Activated CD4-positive, alpha-beta T cell treated with anti-CD3 and anti-CD28 coated beads for 36 hours (primary cell): ENCODE measurements around the gene CASP1. TPM values are rescaled to one million over a fixed set of nuclear protein-coding genes. Genes with fewer than 3 reads are reported as not detected.
"Not testable (repeated sequence)": the region's sequence is repeated elsewhere in the genome, so short reads cannot be mapped to it uniquely, and the experiment has no call there.

Experiments used
- ATAC-seq: fragments of 200-7000 bp; cut with Tn5 transposase; one replicate; pipeline ENCODE4 v1.10.0; 2021; ENCODE audit warnings: mild to moderate bottlenecking, moderate library complexity
- CTCF ChIA-PET: fragments of 350-600 bp; sonication (Branson Sonifier 250); formaldehyde crosslinking; loops from one replicate; lab custom pipeline; 2021; ENCODE audit warnings: antibody characterized with exemption; lab: Charles Lee
- POLR2A ChIA-PET: fragments of 350-600 bp; sonication (Branson Sonifier 250); formaldehyde crosslinking; loops from one replicate; lab custom pipeline; 2021; ENCODE audit warnings: antibody characterized with exemption, inconsistent platforms; lab: Charles Lee
- DNase-seq: peaks from one replicate; pipeline ENCODE4 v3.0.0-alpha.2; 2020
- H3K27ac Mint-ChIP-seq: one replicate; pipeline ENCODE4 v1.8.0; 2021; ENCODE audit warnings: mixed read lengths
- H3K27me3 Mint-ChIP-seq: one replicate; pipeline ENCODE4 v1.8.0; 2021; ENCODE audit warnings: mixed read lengths
- H3K36me3 Mint-ChIP-seq: one replicate; pipeline ENCODE4 v1.8.0; 2021; ENCODE audit warnings: low read depth, mixed read lengths
- H3K4me1 Mint-ChIP-seq: one replicate; pipeline ENCODE4 v1.8.0; 2021; ENCODE audit warnings: mixed read lengths
- H3K4me3 Mint-ChIP-seq: one replicate; pipeline ENCODE4 v1.8.0; 2021; ENCODE audit warnings: mild to moderate bottlenecking, moderate library complexity, mixed read lengths
- H3K9me3 Mint-ChIP-seq: one replicate; pipeline ENCODE4 v1.8.0; 2021; ENCODE audit warnings: low read depth, mixed read lengths
- intact Hi-C, 2 experiments: fragments of 100-400 bp; cut with DNase I in 1 of 2; cut with micrococcal nuclease in 1 of 2; formaldehyde crosslinking; loops; one replicate each; pipeline versions ENCODE4 v1.14.2 to v1.15.1; 2022 to 2024; cut with DNase I, micrococcal nuclease
- total RNA-seq, 2 experiments: library from RNA; stranded (reverse); gene quantifications; one replicate each; pipeline ENCODE4 v1.2.3, GENCODE V29; 2021

Gene CASP1
- total RNA-seq, 2 experiments from 2014 or later: 23.7 to 33.4 TPM

DNA sequence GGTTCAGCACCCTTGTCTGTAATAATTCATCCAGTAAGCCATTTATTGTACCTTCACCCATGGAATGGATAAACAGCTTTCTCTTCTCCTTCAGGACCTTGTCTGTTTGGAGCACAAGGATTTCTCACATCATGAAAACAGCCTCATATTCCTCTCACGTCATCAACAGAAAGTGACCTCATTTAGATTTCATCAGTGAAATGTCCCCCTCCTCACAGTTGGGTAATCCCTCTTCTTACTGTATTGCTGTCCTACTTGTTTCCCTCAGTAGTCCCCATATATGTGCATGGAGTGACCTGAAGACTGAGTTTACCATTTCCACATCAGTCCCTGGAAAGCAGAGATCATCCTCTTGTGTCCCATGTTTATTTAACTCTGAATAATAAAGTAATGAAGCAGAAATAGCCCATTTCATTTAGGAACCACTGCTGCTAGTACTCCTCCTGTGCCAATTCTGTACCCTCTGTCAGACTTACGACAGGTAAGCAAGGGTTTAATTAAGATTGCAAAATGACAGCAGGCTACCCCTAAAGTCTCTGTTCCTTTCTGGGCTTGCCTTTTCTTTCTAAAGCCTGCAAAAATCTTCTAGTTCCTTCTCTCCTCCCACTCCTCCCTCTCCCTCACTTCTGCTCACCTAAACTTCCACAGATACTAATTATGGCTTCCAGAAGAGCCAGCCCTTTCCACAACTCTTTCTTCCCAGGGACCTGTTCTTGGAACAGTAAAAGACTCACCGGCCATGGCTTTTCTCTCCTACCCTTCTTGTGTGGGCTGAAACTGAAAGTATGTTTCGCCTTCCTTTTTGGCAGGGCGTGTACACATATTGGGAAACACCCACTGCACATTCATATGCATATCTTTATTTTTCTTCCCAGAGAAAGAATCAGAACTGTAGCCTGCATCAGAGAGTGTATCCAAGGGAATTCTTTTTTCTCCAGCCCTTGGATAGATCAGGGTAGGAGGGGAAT is 9.9 kb upstream of the CASP1 start, which contains the start of gene CARD16:
Gene CARD16, minus strand, starts transcription at position 779 of the 968 bp plus-strand sequence. Its CDS starts 38 bp downstream, at position 741.
- H3K9me3 Mint-ChIP-seq, H3K27me3 Mint-ChIP-seq, POLR2A ChIA-PET, H3K36me3 Mint-ChIP-seq: not testable (repeated sequence)
- ATAC-seq (peak; percentile 92), DNase-seq (peak; percentile 51)
- Mint-ChIP-seq H3K4me1 (peaks cover 45% of the 10 kb centered on the region), H3K4me3 (peak within 1 kb of the TSS; percentile 72), H3K27ac (peak within 1 kb of the TSS; percentile 94)
- CTCF ChIA-PET: interaction anchor here (0.7 kb wide), 1 partner anchor 14 kb away, joined by 3 read pairs; no protein-coding TSS in a partner anchor
- intact Hi-C loops: loop anchor here (1.0 to 5.0 kb wide), 3 partner anchors 10 to 977 kb away; partner anchors contain the start of genes CASP1 (in 1 of the 2), CASP4 (in 1 of the 2) and MSANTD4 (in 1 of the 2)

DNA sequence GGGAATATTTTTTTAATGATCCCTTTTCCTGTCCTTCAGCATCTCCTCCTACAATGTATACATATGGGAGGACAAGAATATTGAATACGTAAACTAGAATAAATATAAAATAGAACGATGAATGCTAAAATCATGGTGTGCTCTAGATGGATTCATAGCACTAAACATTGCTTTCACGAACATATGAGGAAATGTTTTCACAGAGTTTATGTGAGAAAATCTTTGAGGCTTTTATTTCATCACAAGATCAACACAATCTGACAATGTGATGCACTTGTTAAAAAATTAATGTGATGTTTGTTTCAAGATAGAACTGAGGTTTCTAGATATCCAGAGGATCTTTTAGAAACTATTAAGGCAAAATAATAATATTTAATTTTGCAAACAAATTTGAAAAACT is 7.2 kb upstream of the CASP1 start:
- ChIA-PET CTCF (no interaction called here), POLR2A (no interaction called here)
- intact Hi-C loops: no loop called here
- DNase-seq (no peak), ATAC-seq (no peak)
- Mint-ChIP-seq H3K9me3 (no peaks in the 10 kb centered on the region), H3K4me3 (no peak overlapping the region), H3K4me1 (peaks cover 48% of the 10 kb centered on the region), H3K36me3 (peaks cover 17% of the 10 kb centered on the region), H3K27me3 (no peaks in the 10 kb centered on the region), H3K27ac (no peak overlapping the region)

DNA sequence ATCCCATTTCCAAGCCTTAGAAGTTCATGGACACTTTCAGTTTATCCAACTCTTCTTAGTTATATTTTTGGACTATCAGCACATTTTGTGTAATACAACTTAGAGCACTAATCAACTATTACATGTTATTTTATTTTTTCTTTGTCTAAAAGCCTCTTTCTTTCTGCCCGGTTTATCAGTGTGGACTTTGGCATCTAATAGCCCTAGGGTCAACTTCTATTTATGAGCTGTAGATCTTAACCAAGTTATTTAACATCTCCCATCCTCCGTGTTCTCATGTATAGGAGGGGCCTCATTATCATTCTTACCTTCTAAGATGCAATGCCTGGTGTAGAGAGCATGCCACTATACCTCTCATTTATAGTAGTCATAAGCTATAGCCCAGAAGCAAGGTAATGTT is 5.8 kb upstream of the CASP1 start:
- H3K4me3 Mint-ChIP-seq: no peak overlapping the region
- H3K27ac Mint-ChIP-seq: no peak overlapping the region
- POLR2A ChIA-PET: no interaction called here
- CTCF ChIA-PET: no interaction called here
- DNase-seq: no peak
- no peak for ATAC-seq
- peaks cover 43% of the 10 kb centered on the region for H3K4me1 Mint-ChIP-seq
- H3K9me3 Mint-ChIP-seq: no peaks in the 10 kb centered on the region
- H3K36me3 Mint-ChIP-seq: peaks cover 17% of the 10 kb centered on the region
- intact Hi-C loops: no loop called here
- H3K27me3 Mint-ChIP-seq: no peaks in the 10 kb centered on the region

DNA sequence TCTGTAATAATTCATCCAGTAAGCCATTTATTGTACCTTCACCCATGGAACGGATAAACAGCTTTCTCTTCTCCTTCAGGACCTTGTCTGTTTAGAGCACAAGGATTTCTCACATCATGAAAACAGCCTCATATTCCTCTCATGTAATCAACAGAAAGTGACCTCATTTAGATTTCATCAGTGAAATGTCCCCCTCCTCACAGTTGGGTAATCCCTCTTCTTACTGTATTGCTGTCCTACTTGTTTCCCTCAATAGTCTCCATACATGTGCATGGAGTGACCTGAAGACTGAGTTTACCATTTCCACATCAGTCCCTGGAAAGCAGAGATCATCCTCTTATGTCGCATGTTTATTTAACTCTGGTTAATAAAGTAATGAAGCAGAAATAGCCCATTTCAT is 556 bp downstream of the CASP1 start:
- POLR2A ChIA-PET, H3K9me3 Mint-ChIP-seq, H3K27me3 Mint-ChIP-seq, DNase-seq, intact Hi-C loops: not testable (repeated sequence)
- Mint-ChIP-seq H3K27ac (peak overlapping the region; percentile 95), H3K4me1 (peaks cover 51% of the 10 kb centered on the region), H3K4me3 (peak overlapping the region; percentile 75), H3K36me3 (peaks cover 26% of the 10 kb centered on the region)
- ATAC-seq: peak; percentile 20
- CTCF ChIA-PET: interaction anchor here (0.6 kb wide), 1 partner anchor 87 kb away, joined by 3 read pairs; no protein-coding TSS in a partner anchor

DNA sequence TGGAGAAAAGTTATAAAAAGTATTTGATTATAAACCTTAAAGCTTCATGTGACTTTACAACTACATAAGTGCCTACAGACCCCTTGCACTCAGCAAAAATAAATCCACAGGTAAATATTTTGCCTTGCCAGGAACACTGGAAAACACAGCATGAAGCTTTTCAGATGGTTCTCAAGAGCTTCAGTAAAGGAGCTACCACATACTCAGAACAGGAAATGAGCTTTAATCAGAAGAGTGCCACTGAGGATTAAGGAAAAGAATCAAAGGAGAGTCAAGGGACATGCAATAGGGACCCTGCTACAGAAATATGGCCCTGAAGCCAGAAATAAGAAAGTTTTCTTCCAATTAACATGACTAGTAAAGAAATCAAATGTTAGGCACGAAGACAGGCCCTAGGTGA is 1.2 kb downstream of the CASP1 start:
- peaks cover 30% of the 10 kb centered on the region for H3K36me3 Mint-ChIP-seq
- intact Hi-C loops: no loop called here
- ChIA-PET POLR2A (no interaction called here), CTCF (interaction anchor here (0.6 to 0.7 kb wide), 2 partner anchors 87 to 152 kb away, joined by 3 read pairs; no protein-coding TSS in a partner anchor)
- H3K27me3 Mint-ChIP-seq: no peaks in the 10 kb centered on the region
- H3K4me1 Mint-ChIP-seq: peaks cover 52% of the 10 kb centered on the region
- H3K27ac Mint-ChIP-seq: peak overlapping the region; percentile 95
- ATAC-seq: peak; percentile 49
- H3K4me3 Mint-ChIP-seq: peak overlapping the region; percentile 75
- DNase-seq: no peak
- H3K9me3 Mint-ChIP-seq: no peaks in the 10 kb centered on the region

- peak overlapping the region; percentile 75 for H3K4me3 Mint-ChIP-seq
- ChIA-PET CTCF (interaction anchor here (0.7 kb wide), 1 partner anchor 151 kb away, joined by 3 read pairs; no protein-coding TSS in a partner anchor), POLR2A (no interaction called here)
- intact Hi-C loops: no loop called here
- peaks cover 33% of the 10 kb centered on the region for H3K36me3 Mint-ChIP-seq
- H3K27ac Mint-ChIP-seq: peak overlapping the region; percentile 61
- no peaks in the 10 kb centered on the region for H3K27me3 Mint-ChIP-seq
- DNase-seq (no peak), ATAC-seq (peak; percentile 28)
- no peaks in the 10 kb centered on the region for H3K9me3 Mint-ChIP-seq
- H3K4me1 Mint-ChIP-seq: peaks cover 52% of the 10 kb centered on the region
Observed at GRCh38 chr11:105033343-105033742, 1.6 kb downstream of the CASP1 start.

DNA sequence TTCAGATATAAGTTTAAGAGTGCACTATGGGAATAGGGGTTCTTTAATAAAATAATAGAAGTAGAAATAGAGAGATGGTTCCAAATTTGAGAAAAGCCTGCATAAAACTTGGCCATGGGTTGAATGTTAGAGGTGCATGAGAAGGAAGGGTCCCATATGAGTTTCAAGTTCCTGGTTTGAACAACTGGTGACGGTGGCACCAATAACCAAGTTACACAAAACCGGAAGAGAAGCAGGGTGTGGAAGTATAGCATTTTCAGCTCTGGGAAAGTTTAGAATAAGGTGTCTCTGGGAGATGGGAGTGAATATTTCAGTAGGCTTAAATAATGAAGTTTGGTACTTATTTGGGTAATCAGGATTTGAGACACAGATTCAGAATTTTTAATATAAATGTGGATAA is 2.4 kb downstream of the CASP1 start:
- no peaks in the 10 kb centered on the region for H3K9me3 Mint-ChIP-seq
- H3K36me3 Mint-ChIP-seq: peaks cover 33% of the 10 kb centered on the region
- H3K4me1 Mint-ChIP-seq: peaks cover 54% of the 10 kb centered on the region
- DNase-seq (no peak), ATAC-seq (no peak)
- H3K4me3 Mint-ChIP-seq: peak overlapping the region; percentile 43
- H3K27ac Mint-ChIP-seq: peak overlapping the region; percentile 64
- intact Hi-C loops: no loop called here
- CTCF ChIA-PET: no interaction called here
- POLR2A ChIA-PET: no interaction called here
- no peaks in the 10 kb centered on the region for H3K27me3 Mint-ChIP-seq

GRCh38 chr11:105027678-105028077 is 7.3 kb downstream of the CASP1 start:
- Mint-ChIP-seq H3K9me3 (no peaks in the 10 kb centered on the region), H3K4me1 (peaks cover 24% of the 10 kb centered on the region), H3K4me3 (no peak overlapping the region), H3K36me3 (peaks cover 45% of the 10 kb centered on the region), H3K27me3 (no peaks in the 10 kb centered on the region), H3K27ac (peak overlapping the region; percentile 28)
- CTCF ChIA-PET: interaction anchor here (0.6 kb wide), 1 partner anchor 959 kb away, joined by 3 read pairs; no protein-coding TSS in a partner anchor
- intact Hi-C loops: no loop called here
- ATAC-seq (no peak), DNase-seq (no peak)
- POLR2A ChIA-PET: no interaction called here

- ATAC-seq (no peak), DNase-seq (no peak)
- H3K27ac Mint-ChIP-seq: no peak overlapping the region
- peaks cover 26% of the 10 kb centered on the region for H3K36me3 Mint-ChIP-seq
- ChIA-PET POLR2A (no interaction called here), CTCF (no interaction called here)
- no peak overlapping the region for H3K4me3 Mint-ChIP-seq
- peaks cover 16% of the 10 kb centered on the region for H3K4me1 Mint-ChIP-seq
- no peaks in the 10 kb centered on the region for H3K27me3 Mint-ChIP-seq
- no peaks in the 10 kb centered on the region for H3K9me3 Mint-ChIP-seq
- intact Hi-C loops: no loop called here
Observed at GRCh38 chr11:105024394-105024793, 10.6 kb downstream of the CASP1 start.

DNA sequence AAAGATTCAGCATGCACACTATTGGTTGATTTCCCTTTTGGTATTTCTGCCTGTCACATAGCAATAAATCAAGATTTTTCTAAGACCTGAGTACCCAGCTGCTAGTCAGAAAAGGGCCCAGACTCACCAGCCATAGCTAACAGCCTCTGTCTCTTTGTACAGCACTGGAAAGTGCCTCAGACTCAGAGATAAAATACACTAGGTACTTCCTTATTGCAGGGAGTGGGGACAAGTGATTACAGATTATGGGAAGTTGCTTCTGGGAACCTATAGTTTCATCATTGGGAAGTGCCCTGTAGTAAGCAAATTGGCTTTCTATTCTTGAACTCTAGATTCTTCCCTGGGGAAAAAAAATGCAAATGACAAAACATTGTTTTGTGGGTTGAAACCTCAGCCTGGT is 11.9 kb downstream of the CASP1 start, which contains the start of gene CASP5:
Gene CASP5, minus strand, starts transcription at position 166 of the 400 bp plus-strand sequence. Its CDS starts 32 bp downstream, at position 134.
- Mint-ChIP-seq H3K27ac (no peak within 1 kb of the TSS), H3K27me3 (no peaks in the 10 kb centered on the region), H3K4me3 (no peak within 1 kb of the TSS), H3K4me1 (peaks cover 11% of the 10 kb centered on the region), H3K36me3 (peaks cover 16% of the 10 kb centered on the region), H3K9me3 (no peaks in the 10 kb centered on the region)
- DNase-seq (no peak), ATAC-seq (no peak)
- intact Hi-C loops: no loop called here
- ChIA-PET POLR2A (no interaction called here), CTCF (no interaction called here)

- Mint-ChIP-seq H3K4me3 (no peak overlapping the region), H3K9me3 (no peaks in the 10 kb centered on the region), H3K27me3 (no peaks in the 10 kb centered on the region), H3K27ac (no peak overlapping the region), H3K36me3 (peaks cover 12% of the 10 kb centered on the region), H3K4me1 (peaks cover 7% of the 10 kb centered on the region)
- no peak for DNase-seq
- POLR2A ChIA-PET: no interaction called here
- ATAC-seq: no peak
- intact Hi-C loops: no loop called here
- CTCF ChIA-PET: no interaction called here
Observed at GRCh38 chr11:105022527-105022926, 12.4 kb downstream of the CASP1 start.
